Amygdala (tissue), 56 donors: ENCODE results near the gene MICAL2.

ENCODE experiments used
- DNase-seq, 56 donors: peaks; one replicate each; lab custom pipeline; 2025; lab: John Stamatoyannopoulos, UW

MICAL2 gene

GRCh38 chr11:12290477-12290922, 180.1 kb downstream of the MICAL2 start:
- no peak for DNase-seq

- DNase-seq = no peak
Observed at GRCh38 chr11:12291313-12291712, 180.9 kb downstream of the MICAL2 start.

GRCh38 chr11:12291766-12292165, 181.4 kb downstream of the MICAL2 start:
- DNase-seq = no peak

GRCh38 chr11:12292766-12293165, 182.4 kb downstream of the MICAL2 start:
- DNase-seq = no peak

- DNase-seq = no peak
Observed at GRCh38 chr11:12293486-12293885, 183.1 kb downstream of the MICAL2 start.

GRCh38 chr11:12294613-12295012, 184.2 kb downstream of the MICAL2 start:
- DNase-seq = no peak

- DNase-seq = no peak
Observed at GRCh38 chr11:12295943-12296342, 185.6 kb downstream of the MICAL2 start.

GRCh38 chr11:12298610-12299009, 188.2 kb downstream of the MICAL2 start:
- no peak for DNase-seq

GRCh38 chr11:12301379-12301778, 191.0 kb downstream of the MICAL2 start:
- no peak for DNase-seq

GRCh38 chr11:12303421-12304149, 193.2 kb downstream of the MICAL2 start:
- DNase-seq = no peak

GRCh38 chr11:12306830-12307229, 196.4 kb downstream of the MICAL2 start:
- DNase-seq = no peak

GRCh38 chr11:12312132-12312531, 201.7 kb downstream of the MICAL2 start:
- DNase-seq = no peak
